OCI-LY3 (cell line): ENCODE measurements around the gene MATN4.

Experiments
- H2AFZ ChIP-seq: fragments of 200-600, 300-600 bp; shearing (Covaris generic); 2 replicates; pipeline ENCODE4 v1.6.0; 2014; ENCODE audit warnings: antibody characterized with exemption, low read depth, low read length
- H3K27ac ChIP-seq: fragments of 200-600, 300-600 bp; sonication (generic); 2 replicates; pipeline ENCODE4 v1.5.1; 2014; ENCODE audit warnings: mild to moderate bottlenecking, low read length, moderate library complexity, mixed read lengths
- H3K27me3 ChIP-seq: fragments of 200-600, 300-600 bp; sonication (generic); 2 replicates; pipeline ENCODE4 v1.6.1; 2014; ENCODE audit warnings: low read depth, low read length, mixed read lengths
- H3K36me3 ChIP-seq: fragments of 200-600, 300-600 bp; sonication (generic); replicated peaks from 2 replicates; pipeline ENCODE3; 2014; ENCODE audit warnings: low read depth, low read length, mixed read lengths
- H3K4me1 ChIP-seq: fragments of 300-600, 200-600 bp; sonication (generic); 2 replicates; pipeline ENCODE4 v1.6.1; 2014; ENCODE audit warnings: low read length, mixed read lengths
- H3K4me2 ChIP-seq: fragments of 200-600, 300-600 bp; sonication (generic); 2 replicates; pipeline ENCODE4 v1.6.1; 2014; ENCODE audit warnings: low read length, mixed read lengths
- H3K4me3 ChIP-seq: fragments of 300-600, 200-600 bp; sonication (generic); 2 replicates; pipeline ENCODE4 v1.5.1; 2014; ENCODE audit warnings: antibody characterized with exemption, mild to moderate bottlenecking, low read length, moderate library complexity
- H3K79me2 ChIP-seq: fragments of 300-600, 200-600 bp; shearing (Covaris generic); 2 replicates; pipeline ENCODE4 v1.6.1; 2014; ENCODE audit warnings: mild to moderate bottlenecking, low read length, mixed read lengths
- H3K9ac ChIP-seq: fragments of 300-600, 200-600 bp; shearing (Covaris generic); 2 replicates; pipeline ENCODE4 v1.6.0; 2014; ENCODE audit warnings: mild to moderate bottlenecking, low read length, moderate library complexity
- H3K9me3 ChIP-seq: fragments of 200-600, 300-600 bp; shearing (Covaris generic); 2 replicates; pipeline ENCODE4 v1.6.1; 2014; ENCODE audit warnings: low read length, mixed read lengths; ENCODE audit not compliant: insufficient read depth
- H4K20me1 ChIP-seq: fragments of 200-600, 300-600 bp; sonication (generic); 2 replicates; pipeline ENCODE4 v1.6.1; 2016; ENCODE audit warnings: low read length, mixed read lengths; ENCODE audit not compliant: insufficient read depth
- EZH2phosphoT487 ChIP-seq: fragments of 200-600 bp; shearing (Covaris generic); IDR thresholded peaks from 2 replicates; pipeline ENCODE4 v1.6.1; 2018; ENCODE audit warnings: antibody characterized with exemption, mixed run types, low read depth
- TF ChIP-seq, protein P1 (sequence below): fragments of 200-600, 300-600 bp; sonication (generic); IDR thresholded peaks from 2 replicates; pipeline ENCODE4 v1.5.1; 2014; ENCODE audit warnings: antibody characterized with exemption, low read length, low read depth

The MATN4 gene

GRCh38 chr20:45263556-45264266 is 44.4 kb downstream of the MATN4 start:
- no peak overlapping the region for H3K27ac ChIP-seq
- H3K27me3 ChIP-seq: peaks cover 87% of the 10 kb centered on the region
- no peaks in the 10 kb centered on the region for H4K20me1 ChIP-seq
- H3K9ac ChIP-seq: no peak overlapping the region
- H2AFZ ChIP-seq: no peak overlapping the region
- TF ChIP-seq EZH2phosphoT487: no peak
- TF ChIP-seq, protein P1, sequence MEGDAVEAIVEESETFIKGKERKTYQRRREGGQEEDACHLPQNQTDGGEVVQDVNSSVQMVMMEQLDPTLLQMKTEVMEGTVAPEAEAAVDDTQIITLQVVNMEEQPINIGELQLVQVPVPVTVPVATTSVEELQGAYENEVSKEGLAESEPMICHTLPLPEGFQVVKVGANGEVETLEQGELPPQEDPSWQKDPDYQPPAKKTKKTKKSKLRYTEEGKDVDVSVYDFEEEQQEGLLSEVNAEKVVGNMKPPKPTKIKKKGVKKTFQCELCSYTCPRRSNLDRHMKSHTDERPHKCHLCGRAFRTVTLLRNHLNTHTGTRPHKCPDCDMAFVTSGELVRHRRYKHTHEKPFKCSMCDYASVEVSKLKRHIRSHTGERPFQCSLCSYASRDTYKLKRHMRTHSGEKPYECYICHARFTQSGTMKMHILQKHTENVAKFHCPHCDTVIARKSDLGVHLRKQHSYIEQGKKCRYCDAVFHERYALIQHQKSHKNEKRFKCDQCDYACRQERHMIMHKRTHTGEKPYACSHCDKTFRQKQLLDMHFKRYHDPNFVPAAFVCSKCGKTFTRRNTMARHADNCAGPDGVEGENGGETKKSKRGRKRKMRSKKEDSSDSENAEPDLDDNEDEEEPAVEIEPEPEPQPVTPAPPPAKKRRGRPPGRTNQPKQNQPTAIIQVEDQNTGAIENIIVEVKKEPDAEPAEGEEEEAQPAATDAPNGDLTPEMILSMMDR: no peak
- no peaks in the 10 kb centered on the region for H3K4me1 ChIP-seq
- no peaks in the 10 kb centered on the region for H3K9me3 ChIP-seq
- no peak overlapping the region for H3K4me3 ChIP-seq
- H3K4me2 ChIP-seq: no peak overlapping the region
- H3K79me2 ChIP-seq: no peaks in the 10 kb centered on the region
- H3K36me3 ChIP-seq: no peaks in the 10 kb centered on the region

GRCh38 chr20:45258664-45259063 is 49.4 kb downstream of the MATN4 start:
- no peak for TF ChIP-seq EZH2phosphoT487
- TF ChIP-seq, protein P1: no peak

GRCh38 chr20:45258259-45258658 is 49.8 kb downstream of the MATN4 start:
- Histone ChIP-seq H3K27ac (no peak overlapping the region), H3K4me2 (no peak overlapping the region)
- no peak for TF ChIP-seq EZH2phosphoT487
- TF ChIP-seq, protein P1: no peak

More at GRCh38 chr20:45258664-45259063, 49.4 kb downstream of the MATN4 start:
- Histone ChIP-seq H3K4me3 (no peak overlapping the region), H3K9ac (no peak overlapping the region), H3K27ac (no peak overlapping the region), H2AFZ (no peak overlapping the region), H3K9me3 (no peaks in the 10 kb centered on the region), H3K27me3 (peaks cover 83% of the 10 kb centered on the region), H3K4me1 (peaks cover 13% of the 10 kb centered on the region), H3K36me3 (no peaks in the 10 kb centered on the region), H3K4me2 (no peak overlapping the region), H4K20me1 (no peaks in the 10 kb centered on the region), H3K79me2 (no peaks in the 10 kb centered on the region)

GRCh38 chr20:45257711-45258110 is 50.4 kb downstream of the MATN4 start:
- Histone ChIP-seq H3K4me3 (no peak overlapping the region), H3K36me3 (no peaks in the 10 kb centered on the region), H4K20me1 (no peaks in the 10 kb centered on the region), H3K79me2 (no peaks in the 10 kb centered on the region), H3K27ac (no peak overlapping the region), H3K9me3 (no peaks in the 10 kb centered on the region), H3K4me1 (peaks cover 13% of the 10 kb centered on the region), H3K27me3 (peaks cover 83% of the 10 kb centered on the region), H3K9ac (no peak overlapping the region), H3K4me2 (no peak overlapping the region), H2AFZ (no peak overlapping the region)
- TF ChIP-seq, protein P1: no peak
- TF ChIP-seq EZH2phosphoT487: no peak

More at GRCh38 chr20:45258259-45258658, 49.8 kb downstream of the MATN4 start:
- Histone ChIP-seq H3K27me3 (peaks cover 83% of the 10 kb centered on the region), H3K9me3 (no peaks in the 10 kb centered on the region), H3K36me3 (no peaks in the 10 kb centered on the region), H3K4me3 (no peak overlapping the region), H3K9ac (no peak overlapping the region), H3K79me2 (no peaks in the 10 kb centered on the region), H3K4me1 (peaks cover 13% of the 10 kb centered on the region), H2AFZ (no peak overlapping the region), H4K20me1 (no peaks in the 10 kb centered on the region)
